ENCODE measurements around the gene MCTP1.

The MCTP1 gene

GRCh38 chr5:94759022-94759421, 525.9 kb downstream of the MCTP1 start:
- TF ChIP-seq CTCF (IDR thresholded peaks at IDR 0.05; ENCODE audit: poor library complexity, severe bottlenecking): no peak
- H3K4me1 ChIP-seq (ENCODE audit: insufficient read depth, poor library complexity, severe bottlenecking): no peaks in the 10 kb centered on the region
- ATAC-seq (ENCODE audit: low read depth): no peak

GRCh38 chr5:94754824-94755223, 530.1 kb downstream of the MCTP1 start:
- Histone ChIP-seq H3K36me3 (ENCODE audit: low read depth) (no peaks in the 10 kb centered on the region), H3K27ac (ENCODE audit: poor library complexity, severe bottlenecking) (no peak overlapping the region), H3K4me1 (ENCODE audit: insufficient read depth, poor library complexity, severe bottlenecking) (no peaks in the 10 kb centered on the region), H3K27me3 (ENCODE audit: insufficient read depth, poor library complexity, severe bottlenecking) (no peaks in the 10 kb centered on the region), H3K9me3 (ENCODE audit: severe bottlenecking) (no peaks in the 10 kb centered on the region), H3K4me3 (ENCODE audit: severe bottlenecking) (no peak overlapping the region)
- no peak; the same call in 2 of the 3 replicates for ATAC-seq (ENCODE audit: low read depth)
- DNase-seq (ENCODE audit: low spot score): no peak
- no peak for TF ChIP-seq CTCF (IDR thresholded peaks at IDR 0.05; ENCODE audit: poor library complexity, severe bottlenecking)

More at GRCh38 chr5:94759022-94759421, 525.9 kb downstream of the MCTP1 start:
- H3K27me3 ChIP-seq (ENCODE audit: insufficient read depth, poor library complexity, severe bottlenecking): no peaks in the 10 kb centered on the region
- H3K27ac ChIP-seq (ENCODE audit: poor library complexity, severe bottlenecking): no peak overlapping the region
- no peak for DNase-seq (ENCODE audit: low spot score)
- no peaks in the 10 kb centered on the region for H3K36me3 ChIP-seq (ENCODE audit: low read depth)
- no peak overlapping the region for H3K4me3 ChIP-seq (ENCODE audit: severe bottlenecking)
- no peaks in the 10 kb centered on the region for H3K9me3 ChIP-seq (ENCODE audit: severe bottlenecking)

GRCh38 chr5:94751460-94751859, 533.4 kb downstream of the MCTP1 start:
- DNase-seq (ENCODE audit: low spot score) (no peak), ATAC-seq (ENCODE audit: low read depth) (no peak)
- no peaks in the 10 kb centered on the region for H3K27me3 ChIP-seq (ENCODE audit: insufficient read depth, poor library complexity, severe bottlenecking)
- no peak overlapping the region for H3K27ac ChIP-seq (ENCODE audit: poor library complexity, severe bottlenecking)
- no peaks in the 10 kb centered on the region for H3K4me1 ChIP-seq (ENCODE audit: insufficient read depth, poor library complexity, severe bottlenecking)
- no peaks in the 10 kb centered on the region for H3K9me3 ChIP-seq (ENCODE audit: severe bottlenecking)
- TF ChIP-seq CTCF (IDR thresholded peaks at IDR 0.05; ENCODE audit: poor library complexity, severe bottlenecking): no peak
- H3K36me3 ChIP-seq (ENCODE audit: low read depth): no peaks in the 10 kb centered on the region
- no peak overlapping the region for H3K4me3 ChIP-seq (ENCODE audit: severe bottlenecking)

- ATAC-seq (ENCODE audit: low read depth) (no peak), DNase-seq (ENCODE audit: low spot score) (no peak)
- H3K36me3 ChIP-seq (ENCODE audit: low read depth): no peaks in the 10 kb centered on the region
- no peaks in the 10 kb centered on the region for H3K27me3 ChIP-seq (ENCODE audit: insufficient read depth, poor library complexity, severe bottlenecking)
- no peak overlapping the region for H3K27ac ChIP-seq (ENCODE audit: poor library complexity, severe bottlenecking)
- no peak for TF ChIP-seq CTCF (IDR thresholded peaks at IDR 0.05; ENCODE audit: poor library complexity, severe bottlenecking)
- no peaks in the 10 kb centered on the region for H3K9me3 ChIP-seq (ENCODE audit: severe bottlenecking)
- H3K4me1 ChIP-seq (ENCODE audit: insufficient read depth, poor library complexity, severe bottlenecking): peaks cover 7% of the 10 kb centered on the region
- no peak overlapping the region for H3K4me3 ChIP-seq (ENCODE audit: severe bottlenecking)
These were observed 534.2 kb downstream of the MCTP1 start for GRCh38 chr5:94750681-94751080.

- Histone ChIP-seq H3K4me3 (ENCODE audit: severe bottlenecking) (no peak overlapping the region), H3K27ac (ENCODE audit: poor library complexity, severe bottlenecking) (no peak overlapping the region), H3K9me3 (ENCODE audit: severe bottlenecking) (no peaks in the 10 kb centered on the region), H3K4me1 (ENCODE audit: insufficient read depth, poor library complexity, severe bottlenecking) (peaks cover 7% of the 10 kb centered on the region), H3K27me3 (ENCODE audit: insufficient read depth, poor library complexity, severe bottlenecking) (no peaks in the 10 kb centered on the region), H3K36me3 (ENCODE audit: low read depth) (no peaks in the 10 kb centered on the region)
- ATAC-seq (ENCODE audit: low read depth) (no peak), DNase-seq (ENCODE audit: low spot score) (no peak)
- no peak for TF ChIP-seq CTCF (IDR thresholded peaks at IDR 0.05; ENCODE audit: poor library complexity, severe bottlenecking)
These were observed 535.9 kb downstream of the MCTP1 start for GRCh38 chr5:94749042-94749441.

Data from RWPE2 (cell line).